Prostate gland (tissue), 2 donors: ENCODE data around the gene ROPN1. TPM values are rescaled to one million over a fixed set of nuclear protein-coding genes. Genes with fewer than 3 reads are reported as not detected.
"Not testable (repeated sequence)": the region's sequence is repeated elsewhere in the genome, so short reads cannot be mapped to it uniquely, and the experiment has no call there.

Experiments used
- DNase-seq: peaks from one replicate; pipeline ENCODE4 v3.0.0-alpha.2; 2019; ENCODE audit warnings: low spot score
- H3K27ac ChIP-seq, 2 donors: fragments of 200-600 bp; sonication (generic); 2 replicates each; pipeline ENCODE4 v1.5.1; 2017 to 2019
- H3K27me3 ChIP-seq: fragments of 200-600 bp; sonication (generic); replicated peaks from 2 replicates; pipeline ENCODE4 v1.5.1; 2019; ENCODE audit not compliant: insufficient read depth
- H3K36me3 ChIP-seq, 2 donors: fragments of 200-600 bp; sonication (generic); 1 replicate in 1 of 2; 2 replicates in 1 of 2; pipeline versions ENCODE4 v1.5.1 to v1.8.1; 2017 to 2019
- H3K4me1 ChIP-seq: fragments of 200-600 bp; sonication (generic); replicated peaks from 2 replicates; pipeline ENCODE4 v1.5.1; 2019
- H3K4me3 ChIP-seq, 2 donors: fragments of 200-600 bp; sonication (generic); 2 replicates each; pipeline ENCODE4 v1.5.1; 2017 to 2019
- H3K9me3 ChIP-seq: fragments of 200-600 bp; sonication (generic); 2 replicates; pipeline ENCODE4 v1.5.1; 2017
- CTCF ChIP-seq, 4 experiments: fragments of 200-600 bp in 2 of 4; fragments of 450-650 bp in 2 of 4; sonication (generic) in 2 of 4; IDR thresholded peaks; 1 replicate in 3 of 4; 2 replicates in 1 of 4; pipeline ENCODE4 v1.5.1; 2016 to 2019; ENCODE audit warnings: antibody characterized with exemption in 4 of 4, mild to moderate bottlenecking in 2 of 4, moderate library complexity in 2 of 4
- POLR2A ChIP-seq: fragments of 450-650 bp; IDR thresholded peaks from one replicate; pipeline ENCODE4 v1.6.1; 2016; ENCODE audit warnings: antibody characterized with exemption, mild to moderate bottlenecking
- POLR2AphosphoS5 ChIP-seq: sonication (generic); formaldehyde crosslinking; IDR thresholded peaks from one replicate; pipeline ENCODE4 v1.6.1; 2017; ENCODE audit warnings: antibody characterized with exemption
- WGBS: methylation state at CpG from one replicate; pipeline ENCODE4 v1.1.5; 2018; 5-methylcytosine and 5-hydroxymethylcytosine counted together
- intact Hi-C: fragments of 100-400 bp; cut with DNase I; formaldehyde crosslinking; loops from one replicate; pipeline ENCODE4 v1.14.2; 2022
- total RNA-seq, 2 donors: library from RNA; depleted of rRNA; stranded (reverse); fragments of >200 nt; gene quantifications; one replicate each; pipeline ENCODE4 v1.1.0, GENCODE V29; 2016

Gene ROPN1
- total RNA-seq, 2 donors from 2014 or later: 10.8 TPM; not detected in 1

GRCh38 chr3:124014366-124014942, 22.5 kb upstream of the ROPN1 start:
- H3K9me3 ChIP-seq: no peaks in the 10 kb centered on the region
- TF ChIP-seq POLR2A (no peak), CTCF (IDR thresholded peaks at IDR 0.05) (no peak), POLR2AphosphoS5 (no peak)
- H3K4me3 ChIP-seq: no peak overlapping the region
- intact Hi-C loops: loop anchor here (5.0 kb wide), 1 partner anchor 453 kb away; no protein-coding TSS in a partner anchor
- H3K27me3 ChIP-seq: no peaks in the 10 kb centered on the region
- no peak for DNase-seq
- H3K27ac ChIP-seq: no peak overlapping the region
- 56% methylated on average over 3 of the region's 3 CpGs for WGBS
- peaks cover 5% of the 10 kb centered on the region for H3K4me1 ChIP-seq
- H3K36me3 ChIP-seq: no peaks in the 10 kb centered on the region

- intact Hi-C loops, H3K27me3 ChIP-seq, H3K9me3 ChIP-seq, H3K27ac ChIP-seq, DNase-seq, H3K4me3 ChIP-seq, H3K4me1 ChIP-seq, H3K36me3 ChIP-seq: not testable (repeated sequence)
- WGBS: 97% methylated on average over 1 of the region's 1 CpG
Observed at GRCh38 chr3:124008321-124008720, 16.4 kb upstream of the ROPN1 start.

- no peaks in the 10 kb centered on the region for H3K4me1 ChIP-seq
- intact Hi-C loops: no loop called here
- 65% methylated on average over 4 of the region's 4 CpGs for WGBS
- H3K27me3 ChIP-seq: no peaks in the 10 kb centered on the region
- no peak overlapping the region for H3K27ac ChIP-seq
- no peak overlapping the region for H3K4me3 ChIP-seq
- H3K36me3 ChIP-seq: no peaks in the 10 kb centered on the region
- TF ChIP-seq CTCF (IDR thresholded peaks at IDR 0.05): no peak
- TF ChIP-seq POLR2AphosphoS5: no peak
- no peak for TF ChIP-seq POLR2A
- no peaks in the 10 kb centered on the region for H3K9me3 ChIP-seq
- no peak for DNase-seq
Observed at GRCh38 chr3:124007186-124007585, 15.3 kb upstream of the ROPN1 start.

- H3K36me3 ChIP-seq, H3K27ac ChIP-seq, H3K4me1 ChIP-seq, H3K27me3 ChIP-seq, H3K9me3 ChIP-seq, H3K4me3 ChIP-seq, DNase-seq, intact Hi-C loops: not testable (repeated sequence)
- 43% methylated on average over 2 of the region's 2 CpGs for WGBS
Observed at GRCh38 chr3:124002405-124003079, 10.6 kb upstream of the ROPN1 start.

- intact Hi-C loops, H3K4me3 ChIP-seq, DNase-seq, H3K27ac ChIP-seq, H3K9me3 ChIP-seq, H3K36me3 ChIP-seq, H3K27me3 ChIP-seq, H3K4me1 ChIP-seq: not testable (repeated sequence)
- 77% methylated on average over 6 of the region's 6 CpGs for WGBS
Observed at GRCh38 chr3:124001366-124001765, 9.4 kb upstream of the ROPN1 start.

- H3K4me1 ChIP-seq: no peaks in the 10 kb centered on the region
- H3K9me3 ChIP-seq: no peaks in the 10 kb centered on the region
- no peaks in the 10 kb centered on the region for H3K27me3 ChIP-seq
- intact Hi-C loops: no loop called here
- 81% methylated on average over 2 of the region's 2 CpGs for WGBS
- no peak overlapping the region for H3K27ac ChIP-seq
- no peak overlapping the region for H3K4me3 ChIP-seq
- no peaks in the 10 kb centered on the region for H3K36me3 ChIP-seq
- TF ChIP-seq POLR2A (no peak), CTCF (IDR thresholded peaks at IDR 0.05) (no peak), POLR2AphosphoS5 (no peak)
- no peak for DNase-seq
Observed at GRCh38 chr3:123997543-123997942, 5.6 kb upstream of the ROPN1 start.
